Gastroesophageal sphincter (tissue), 3 donors: ENCODE data around the gene UBE2S.

ENCODE experiments used
- CTCF ChIP-seq, 4 experiments: fragments of 200-600 bp in 2 of 4; fragments of 450-650 bp in 2 of 4; sonication (generic) in 1 of 4; IDR thresholded peaks; one replicate each; pipeline ENCODE4 v1.5.1; 2017 to 2019; ENCODE audit warnings: antibody characterized with exemption in 4 of 4, mild to moderate bottlenecking in 2 of 4, moderate library complexity in 2 of 4
- EP300 ChIP-seq: sonication (generic); formaldehyde crosslinking; IDR thresholded peaks from one replicate; pipeline ENCODE4 v1.6.1; 2017; ENCODE audit warnings: antibody characterized with exemption, mild to moderate bottlenecking
- POLR2A ChIP-seq, 2 donors: fragments of 450-650 bp; IDR thresholded peaks; one replicate each; pipeline ENCODE4 v1.6.1; 2017; ENCODE audit warnings: antibody characterized with exemption in 2 of 2, mild to moderate bottlenecking in 2 of 2, moderate library complexity in 1 of 2
- POLR2AphosphoS5 ChIP-seq: sonication (generic); formaldehyde crosslinking; IDR thresholded peaks from one replicate; pipeline ENCODE4 v1.6.1; 2017; ENCODE audit warnings: antibody characterized with exemption

- no peak for TF ChIP-seq CTCF (IDR thresholded peaks at IDR 0.05)
- no peak for TF ChIP-seq POLR2A (IDR thresholded peaks at IDR 0.05)
- TF ChIP-seq POLR2AphosphoS5 = no peak
- no peak for TF ChIP-seq EP300
Observed at GRCh38 chr19:55386493-55386971, 21.1 kb downstream of the UBE2S start.
